ENCODE results near the gene PTPN23.

The PTPN23 gene

GRCh38 chr3:47370887-47371697 lies 9.7 kb upstream of the PTPN23 start:
- peak; percentile 17 for DNase-seq (ENCODE audit: low read depth, low spot score)

GRCh38 chr3:47374587-47374986 lies 6.2 kb upstream of the PTPN23 start:
- DNase-seq (ENCODE audit: low read depth, low spot score), result no peak

- peak; percentile 14 for DNase-seq (ENCODE audit: low read depth, low spot score)
Measured at GRCh38 chr3:47376393-47376792, 4.4 kb upstream of the PTPN23 start.

- DNase-seq (ENCODE audit: low read depth, low spot score), result no peak
Measured at GRCh38 chr3:47377186-47377585, 3.6 kb upstream of the PTPN23 start.

GRCh38 chr3:47378869-47379268 lies 2.0 kb upstream of the PTPN23 start:
- DNase-seq (ENCODE audit: low read depth, low spot score), result no peak

- no peak for DNase-seq (ENCODE audit: low read depth, low spot score)
Measured at GRCh38 chr3:47379411-47379899, 1.4 kb upstream of the PTPN23 start.

- no peak for DNase-seq (ENCODE audit: low read depth, low spot score)
Measured at GRCh38 chr3:47380026-47380600, 708 bp upstream of the PTPN23 start.

GRCh38 chr3:47381317-47382157 lies 716 bp downstream of the PTPN23 start:
- DNase-seq (ENCODE audit: low read depth, low spot score), result peak; percentile 92

- no peak for DNase-seq (ENCODE audit: low read depth, low spot score)
Measured at GRCh38 chr3:47384425-47384824, 3.6 kb downstream of the PTPN23 start.

- no peak for DNase-seq (ENCODE audit: low read depth, low spot score)
Measured at GRCh38 chr3:47385007-47385406, 4.2 kb downstream of the PTPN23 start.

GRCh38 chr3:47385796-47386195 lies 5.0 kb downstream of the PTPN23 start:
- DNase-seq (ENCODE audit: low read depth, low spot score), result no peak

GRCh38 chr3:47392933-47393332 lies 12.1 kb downstream of the PTPN23 start:
- no peak for DNase-seq (ENCODE audit: low read depth, low spot score)

- DNase-seq (ENCODE audit: low read depth, low spot score), result peak; percentile 52
Measured at GRCh38 chr3:47394140-47394870, 13.5 kb downstream of the PTPN23 start.

- DNase-seq (ENCODE audit: low read depth, low spot score), result no peak
Measured at GRCh38 chr3:47394881-47395280, 14.1 kb downstream of the PTPN23 start.

- DNase-seq (ENCODE audit: low read depth, low spot score), result no peak
Measured at GRCh38 chr3:47398228-47398627, 17.4 kb downstream of the PTPN23 start.

GRCh38 chr3:47399016-47399415 lies 18.2 kb downstream of the PTPN23 start:
- no peak for DNase-seq (ENCODE audit: low read depth, low spot score)

- DNase-seq (ENCODE audit: low read depth, low spot score), result no peak
Measured at GRCh38 chr3:47399531-47400270, 18.9 kb downstream of the PTPN23 start.

- DNase-seq (ENCODE audit: low read depth, low spot score), result no peak
Measured at GRCh38 chr3:47404431-47404876, 23.6 kb downstream of the PTPN23 start.

- no peak for DNase-seq (ENCODE audit: low read depth, low spot score)
Measured at GRCh38 chr3:47404955-47405790, 24.4 kb downstream of the PTPN23 start.

Data from ELF-1 (cell line).